Measurements from ENCODE around the gene TKTL2.

Gene TKTL2

GRCh38 chr4:163473576-163473975, at the start of gene TKTL2:
TKTL2 (minus strand) TSS chr4:163473754; CDS start chr4:163473734, 20 bp downstream.
- TF ChIP-seq EZH2 (IDR thresholded peaks at IDR 0.05; ENCODE audit: borderline replicate concordance, low read depth, low read length, severe bottlenecking) (no peak), CTCF (IDR thresholded peaks at IDR 0.05; ENCODE audit: borderline replicate concordance, extremely low read depth, low read length, poor library complexity, severe bottlenecking) (no peak)
- H3K4me3 ChIP-seq (ENCODE audit: low read depth in 1 of 2, low read length in 2 of 2) = no peak within 1 kb of the TSS
- no peaks in the 10 kb centered on the region for H3K9me3 ChIP-seq (ENCODE audit: insufficient read depth, low read length, severe bottlenecking)
- no peak within 1 kb of the TSS for H3K27ac ChIP-seq (ENCODE audit: low read length)
- no peaks in the 10 kb centered on the region for H3K4me1 ChIP-seq (ENCODE audit: insufficient read depth, low read length)
- ATAC-seq (ENCODE audit: insufficient read depth, low read depth) (no peak), DNase-seq (no peak)
- no peak within 1 kb of the TSS for H2AFZ ChIP-seq (ENCODE audit: low read depth, low read length)
- H3K36me3 ChIP-seq (ENCODE audit: insufficient read depth, low read length) = no peaks in the 10 kb centered on the region
- no peak within 1 kb of the TSS for H3K4me2 ChIP-seq (ENCODE audit: insufficient read depth, low read length)
- no peak within 1 kb of the TSS for H3K9ac ChIP-seq (ENCODE audit: low read depth, low read length)
- no peaks in the 10 kb centered on the region for H3K79me2 ChIP-seq (ENCODE audit: insufficient read depth, low read length)
- no peaks in the 10 kb centered on the region for H4K20me1 ChIP-seq (ENCODE audit: insufficient read depth, low read length)
- H3K27me3 ChIP-seq (ENCODE audit: insufficient read depth, low read length, poor library complexity) = no peaks in the 10 kb centered on the region

DNA sequence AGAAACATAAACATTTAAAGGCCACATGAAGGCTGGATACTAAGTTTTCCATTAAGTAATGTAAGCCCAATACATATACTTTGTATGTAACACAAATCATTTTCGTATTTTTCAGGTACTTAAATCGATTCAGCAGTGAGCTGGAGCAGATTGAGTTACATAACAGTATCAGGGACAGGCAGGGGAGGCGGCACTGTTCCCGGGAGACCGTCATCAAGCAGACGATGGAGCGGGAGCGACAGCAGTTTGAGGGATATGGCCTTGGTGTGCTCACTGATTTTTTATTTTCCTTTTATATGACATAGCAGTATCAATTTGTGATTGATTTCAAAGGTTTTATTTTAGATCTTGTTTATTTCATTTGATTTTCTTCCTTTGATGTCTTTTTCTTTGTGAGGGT, 41.6 kb upstream of the TKTL2 start:
- DNase-seq = no peak
- Histone ChIP-seq H3K4me1 (ENCODE audit: insufficient read depth, low read length) (no peaks in the 10 kb centered on the region), H3K9ac (ENCODE audit: low read depth, low read length) (no peak overlapping the region), H2AFZ (ENCODE audit: low read depth, low read length) (no peak overlapping the region), H4K20me1 (ENCODE audit: insufficient read depth, low read length) (peaks cover 7% of the 10 kb centered on the region; the same call in 1 of the 2 replicates), H3K9me3 (ENCODE audit: insufficient read depth, low read length, severe bottlenecking) (no peaks in the 10 kb centered on the region), H3K36me3 (ENCODE audit: insufficient read depth, low read length) (peaks cover 77% of the 10 kb centered on the region), H3K79me2 (ENCODE audit: insufficient read depth, low read length) (peaks cover 21% of the 10 kb centered on the region; the same call in 1 of the 2 replicates), H3K4me3 (ENCODE audit: low read depth in 1 of 2, low read length in 2 of 2) (no peak overlapping the region), H3K27me3 (ENCODE audit: insufficient read depth, low read length, poor library complexity) (no peaks in the 10 kb centered on the region), H3K27ac (ENCODE audit: low read length) (no peak overlapping the region), H3K4me2 (ENCODE audit: insufficient read depth, low read length) (no peak overlapping the region)
- TF ChIP-seq EZH2 (IDR thresholded peaks at IDR 0.05; ENCODE audit: borderline replicate concordance, low read depth, low read length, severe bottlenecking) (no peak), CTCF (IDR thresholded peaks at IDR 0.05; ENCODE audit: borderline replicate concordance, extremely low read depth, low read length, poor library complexity, severe bottlenecking) (no peak)
- no peak for ATAC-seq (ENCODE audit: insufficient read depth, low read depth)

DNA sequence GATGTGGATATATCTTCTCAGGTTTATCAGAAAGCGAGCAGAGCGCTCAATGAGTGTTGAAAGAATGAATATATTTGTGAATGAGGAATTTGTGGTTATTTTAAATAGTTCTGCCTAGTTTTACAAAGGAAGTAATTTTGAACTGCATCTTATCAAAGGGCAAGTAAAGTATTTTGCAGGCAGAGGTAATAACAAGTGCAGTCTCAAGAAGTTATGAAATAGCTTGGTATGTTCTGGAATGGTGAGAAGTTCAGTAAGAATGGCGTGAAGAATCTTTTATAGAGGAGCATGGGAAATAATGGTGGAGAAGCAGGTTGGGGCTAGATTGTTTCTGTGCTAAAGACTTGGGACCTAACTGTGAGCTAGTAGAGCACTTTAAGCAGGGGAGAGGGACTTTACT, 31.8 kb upstream of the TKTL2 start:
- Histone ChIP-seq H3K27ac (ENCODE audit: low read length) (no peak overlapping the region), H4K20me1 (ENCODE audit: insufficient read depth, low read length) (peaks cover 67% of the 10 kb centered on the region; the same call in 1 of the 2 replicates), H3K79me2 (ENCODE audit: insufficient read depth, low read length) (peaks cover 98% of the 10 kb centered on the region), H3K4me1 (ENCODE audit: insufficient read depth, low read length) (peaks cover 3% of the 10 kb centered on the region; the same call in 1 of the 2 replicates), H3K4me2 (ENCODE audit: insufficient read depth, low read length) (no peak overlapping the region), H3K9me3 (ENCODE audit: insufficient read depth, low read length, severe bottlenecking) (no peaks in the 10 kb centered on the region), H2AFZ (ENCODE audit: low read depth, low read length) (no peak overlapping the region), H3K27me3 (ENCODE audit: insufficient read depth, low read length, poor library complexity) (no peaks in the 10 kb centered on the region), H3K9ac (ENCODE audit: low read depth, low read length) (no peak overlapping the region), H3K36me3 (ENCODE audit: insufficient read depth, low read length) (peaks cover 40% of the 10 kb centered on the region), H3K4me3 (ENCODE audit: low read depth in 1 of 2, low read length in 2 of 2) (no peak overlapping the region)
- ATAC-seq (ENCODE audit: insufficient read depth, low read depth) (no peak), DNase-seq (no peak)
- no peak for TF ChIP-seq CTCF (IDR thresholded peaks at IDR 0.05; ENCODE audit: borderline replicate concordance, extremely low read depth, low read length, poor library complexity, severe bottlenecking)
- TF ChIP-seq EZH2 (IDR thresholded peaks at IDR 0.05; ENCODE audit: borderline replicate concordance, low read depth, low read length, severe bottlenecking) = no peak

DNA sequence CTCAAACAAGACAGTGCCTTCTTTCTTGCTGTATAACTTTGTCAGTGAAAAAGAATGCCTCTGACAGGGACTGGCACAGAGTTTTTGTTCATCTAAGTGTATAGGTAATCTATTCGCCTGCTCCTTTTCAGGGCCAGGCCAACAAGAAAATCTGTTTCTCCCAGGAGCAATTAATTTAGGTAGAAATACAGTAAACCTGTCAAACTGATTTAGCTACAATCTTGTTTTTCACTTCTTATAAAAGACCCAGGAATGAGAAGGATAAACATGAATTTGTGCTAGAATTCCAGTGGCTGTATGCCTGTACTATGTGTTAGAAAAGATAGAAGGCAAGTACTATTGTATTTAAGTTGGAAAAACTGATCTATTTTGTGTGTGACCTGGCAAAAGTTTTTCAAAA, 27.0 kb upstream of the TKTL2 start:
- Histone ChIP-seq H3K4me3 (ENCODE audit: low read depth in 1 of 2, low read length in 2 of 2) (no peak overlapping the region), H3K27me3 (ENCODE audit: insufficient read depth, low read length, poor library complexity) (no peaks in the 10 kb centered on the region)

More for the DNA sequence above, 27.0 kb upstream of the TKTL2 start:
- H4K20me1 ChIP-seq (ENCODE audit: insufficient read depth, low read length) = peaks cover 52% of the 10 kb centered on the region; the same call in 1 of the 2 replicates
- DNase-seq (no peak), ATAC-seq (ENCODE audit: insufficient read depth, low read depth) (no peak)
- no peak overlapping the region for H3K27ac ChIP-seq (ENCODE audit: low read length)
- TF ChIP-seq CTCF (IDR thresholded peaks at IDR 0.05; ENCODE audit: borderline replicate concordance, extremely low read depth, low read length, poor library complexity, severe bottlenecking) (no peak), EZH2 (IDR thresholded peaks at IDR 0.05; ENCODE audit: borderline replicate concordance, low read depth, low read length, severe bottlenecking) (no peak)
- peaks cover 31% of the 10 kb centered on the region for H3K4me1 ChIP-seq (ENCODE audit: insufficient read depth, low read length)
- peaks cover 99% of the 10 kb centered on the region for H3K79me2 ChIP-seq (ENCODE audit: insufficient read depth, low read length)
- no peak overlapping the region for H3K9ac ChIP-seq (ENCODE audit: low read depth, low read length)
- peaks cover 14% of the 10 kb centered on the region; the same call in 1 of the 2 replicates for H3K36me3 ChIP-seq (ENCODE audit: insufficient read depth, low read length)
- no peak overlapping the region for H2AFZ ChIP-seq (ENCODE audit: low read depth, low read length)
- no peaks in the 10 kb centered on the region for H3K9me3 ChIP-seq (ENCODE audit: insufficient read depth, low read length, severe bottlenecking)
- H3K4me2 ChIP-seq (ENCODE audit: insufficient read depth, low read length) = no peak overlapping the region
